H1 (cell line): Measurements from ENCODE around the gene LIX1L. TPM values are rescaled to one million over a fixed set of nuclear protein-coding genes. Genes with fewer than 3 reads are reported as not detected.

ENCODE experiments used
- CTCF ChIA-PET: fragments of 300-600 bp; sonication (Branson Sonifier 250); formaldehyde crosslinking; loops from one replicate; lab custom pipeline; 2021; ENCODE audit not compliant: partially characterized antibody; lab: Charles Lee
- POLR2A ChIA-PET: fragments of 300-600 bp; sonication (Branson Sonifier 250); formaldehyde crosslinking; loops from one replicate; lab custom pipeline; 2021; ENCODE audit warnings: inconsistent platforms; ENCODE audit not compliant: partially characterized antibody; lab: Charles Lee
- DNase-seq, 2 experiments: peaks; one replicate each; pipeline versions ENCODE4 v3.0.0 to v3.0.0-alpha.2; 2010 to 2022; ENCODE audit warnings: low spot score in 2 of 2, low read depth in 1 of 2, mixed read lengths in 1 of 2
- FAIRE-seq: peaks from 2 replicates; lab custom pipeline; 2011; peaks lifted over from hg19 to GRCh38; lab: Jason Lieb, UNC
- H2AFZ ChIP-seq: 2 replicates; pipeline ENCODE4 v1.8.1; 2012; ENCODE audit warnings: low read length, inconsistent platforms
- H2AK5ac ChIP-seq: 2 replicates; pipeline ENCODE4 v1.6.1; 2013; ENCODE audit warnings: low read depth, low read length
- H2BK120ac ChIP-seq: replicated peaks from 2 replicates; pipeline ENCODE3; 2013; ENCODE audit warnings: low read depth, low read length, inconsistent platforms
- H2BK12ac ChIP-seq: 2 replicates; pipeline ENCODE4 v1.6.1; 2013; ENCODE audit warnings: low read depth, low read length
- H2BK15ac ChIP-seq: 2 replicates; pipeline ENCODE4 v1.6.1; 2013; ENCODE audit warnings: low read length
- H2BK20ac ChIP-seq: 2 replicates; pipeline ENCODE4 v1.6.1; 2013; ENCODE audit warnings: low read length
- H2BK5ac ChIP-seq: 2 replicates; pipeline ENCODE4 v1.6.1; 2013; ENCODE audit warnings: low read depth, low read length
- H3K14ac ChIP-seq: 2 replicates; pipeline ENCODE4 v1.6.1; 2013; ENCODE audit warnings: inconsistent platforms; ENCODE audit not compliant: insufficient read length
- H3K18ac ChIP-seq: 2 replicates; pipeline ENCODE4 v1.6.1; 2013; ENCODE audit warnings: low read length; ENCODE audit errors: extremely low read depth
- H3K23ac ChIP-seq: 2 replicates; pipeline ENCODE4 v1.6.1; 2013; ENCODE audit warnings: inconsistent platforms; ENCODE audit not compliant: insufficient read length
- H3K23me2 ChIP-seq: 2 replicates; pipeline ENCODE4 v1.6.1; 2013; ENCODE audit warnings: low read depth, low read length
- H3K27ac ChIP-seq: 2 replicates; pipeline ENCODE4 v1.6.1; 2011; ENCODE audit warnings: low read depth, low read length, inconsistent platforms
- H3K27me3 ChIP-seq, 4 experiments: replicated peaks in 1 of 4; 1 replicate in 1 of 4; 2 replicates in 3 of 4; pipeline versions ENCODE4 v1.6.1 to v1.8.1; 2011 to 2013; ENCODE audit warnings: low read length in 3 of 4, mild to moderate bottlenecking in 3 of 4, inconsistent platforms in 2 of 4, mixed read lengths in 2 of 4, moderate library complexity in 1 of 4; ENCODE audit not compliant: control insufficient read depth in 3 of 4, insufficient read depth in 3 of 4; ENCODE audit errors: extremely low read depth in 1 of 4
- H3K36me3 ChIP-seq, 4 experiments: 2 replicates each; pipeline versions ENCODE4 v1.6.1 to v1.8.1; 2011 to 2013; ENCODE audit warnings: mild to moderate bottlenecking in 4 of 4, low read length in 3 of 4, moderate library complexity in 2 of 4, control low read depth in 1 of 4, inconsistent platforms in 1 of 4; ENCODE audit not compliant: insufficient read depth in 4 of 4, control insufficient read depth in 2 of 4
- H3K4ac ChIP-seq: replicated peaks from 2 replicates; pipeline ENCODE3; 2013; ENCODE audit warnings: low read length, low read depth, mixed read lengths, inconsistent platforms; ENCODE audit not compliant: insufficient read length
- H3K4me1 ChIP-seq, 4 experiments: replicated peaks in 1 of 4; 1 replicate in 1 of 4; 2 replicates in 3 of 4; pipeline versions ENCODE4 v1.6.1 to v1.8.1; 2011 to 2013; ENCODE audit warnings: low read length in 3 of 4, inconsistent platforms in 2 of 4, mixed read lengths in 1 of 4; ENCODE audit not compliant: insufficient read depth in 4 of 4, control insufficient read depth in 3 of 4
- H3K4me2 ChIP-seq, 2 experiments: 2 replicates each; pipeline versions ENCODE4 v1.6.1 to v1.8.1; 2011 to 2013; ENCODE audit warnings: low read depth in 2 of 2, low read length in 2 of 2, control low read depth in 1 of 2, inconsistent platforms in 1 of 2, mild to moderate bottlenecking in 1 of 2; ENCODE audit not compliant: insufficient read depth in 1 of 2
- H3K4me3 ChIP-seq, 4 experiments: fragments of 200-600, 300-600 bp in 1 of 4; sonication (generic), shearing (Covaris generic), sonication (Bioruptor Twin) in 1 of 4; 2 replicates each; pipeline versions ENCODE4 v1.5.1 to v1.8.1; 2011 to 2016; ENCODE audit warnings: low read length in 4 of 4, low read depth in 3 of 4, control low read depth in 2 of 4, inconsistent platforms in 2 of 4, mild to moderate bottlenecking in 2 of 4, mixed read lengths in 1 of 4, moderate library complexity in 1 of 4; ENCODE audit not compliant: insufficient read depth in 2 of 4; ENCODE audit errors: extremely low read depth in 1 of 4
- H3K56ac ChIP-seq: replicated peaks from 2 replicates; pipeline ENCODE3; 2013; ENCODE audit warnings: low read depth, mild to moderate bottlenecking, mixed read lengths, low read length, inconsistent platforms; ENCODE audit not compliant: insufficient read length
- H3K79me1 ChIP-seq: 2 replicates; pipeline ENCODE4 v1.6.1; 2013; ENCODE audit warnings: low read depth, low read length, control low read depth
- H3K79me2 ChIP-seq, 2 experiments: 2 replicates each; pipeline versions ENCODE4 v1.6.1 to v1.8.1; 2012 to 2013; ENCODE audit warnings: low read length in 2 of 2, mild to moderate bottlenecking in 2 of 2, inconsistent platforms in 1 of 2; ENCODE audit not compliant: insufficient read depth in 2 of 2, control insufficient read depth in 1 of 2
- H3K9ac ChIP-seq, 4 experiments: replicated peaks in 1 of 4; 1 replicate in 1 of 4; 2 replicates in 3 of 4; pipeline versions ENCODE4 v1.6.1 to v1.8.1; 2011 to 2013; ENCODE audit warnings: low read depth in 3 of 4, low read length in 3 of 4, control low read depth in 2 of 4, mild to moderate bottlenecking in 2 of 4, moderate library complexity in 2 of 4, inconsistent platforms in 1 of 4; ENCODE audit errors: extremely low read depth in 1 of 4
- H3K9me3 ChIP-seq, 2 experiments: 2 replicates each; pipeline versions ENCODE4 v1.6.1 to v1.8.1; 2012 to 2013; ENCODE audit warnings: mild to moderate bottlenecking in 2 of 2, moderate library complexity in 2 of 2, control low read depth in 1 of 2, inconsistent platforms in 1 of 2, low read depth in 1 of 2, low read length in 1 of 2, mixed read lengths in 1 of 2; ENCODE audit not compliant: insufficient read depth in 2 of 2
- H4K20me1 ChIP-seq, 2 experiments: replicated peaks in 1 of 2; 2 replicates each; pipeline versions ENCODE3 to v1.8.1; 2011 to 2013; ENCODE audit warnings: inconsistent platforms in 2 of 2, low read length in 2 of 2, mild to moderate bottlenecking in 1 of 2; ENCODE audit not compliant: insufficient read depth in 2 of 2, control insufficient read depth in 1 of 2
- H4K5ac ChIP-seq: 2 replicates; pipeline ENCODE4 v1.6.1; 2013; ENCODE audit warnings: low read length, low read depth, mixed read lengths, inconsistent platforms; ENCODE audit not compliant: insufficient read length
- H4K8ac ChIP-seq: 2 replicates; pipeline ENCODE4 v1.8.0; 2013; ENCODE audit warnings: mild to moderate bottlenecking, moderate library complexity, low read length, inconsistent platforms; ENCODE audit not compliant: insufficient read depth; ENCODE audit errors: extremely low read depth
- H4K91ac ChIP-seq: replicated peaks from 2 replicates; pipeline ENCODE3; 2013; ENCODE audit warnings: low read length, mixed read lengths, inconsistent platforms; ENCODE audit not compliant: insufficient read length
- CHD1 ChIP-seq: IDR thresholded peaks from 2 replicates; pipeline ENCODE4 v1.6.1; 2012; ENCODE audit warnings: low read depth, low read length, improper control_type of control experiment
- CREB1 ChIP-seq: IDR thresholded peaks from 2 replicates; pipeline ENCODE4 v1.6.1; 2012; ENCODE audit warnings: inconsistent platforms
- EP300 ChIP-seq, 2 experiments: IDR thresholded peaks; 1 replicate in 1 of 2; 2 replicates in 1 of 2; pipeline ENCODE4 v1.6.1; 2011 to 2012; ENCODE audit warnings: low read depth in 2 of 2, low read length in 2 of 2, mild to moderate bottlenecking in 2 of 2, borderline replicate concordance in 1 of 2, inconsistent platforms in 1 of 2, moderate library complexity in 1 of 2
- EZH2 ChIP-seq: fragments of 200-600 bp; sonication (generic); IDR thresholded peaks from 2 replicates; pipeline ENCODE4 v1.7.1; 2012; ENCODE audit warnings: low read depth, mild to moderate bottlenecking, moderate library complexity, low read length, inconsistent platforms; ENCODE audit not compliant: severe bottlenecking
- FOSL1 ChIP-seq: IDR thresholded peaks from 2 replicates; pipeline ENCODE4 v1.6.1; 2011; ENCODE audit warnings: mild to moderate bottlenecking, low read depth, low read length, moderate library complexity; ENCODE audit not compliant: insufficient read depth
- GABPA ChIP-seq: IDR thresholded peaks from 2 replicates; pipeline ENCODE4 v1.6.1; 2011; ENCODE audit warnings: mild to moderate bottlenecking, low read length, moderate library complexity, borderline replicate concordance; ENCODE audit not compliant: insufficient read depth
- KDM4A ChIP-seq: IDR thresholded peaks from one replicate; pipeline ENCODE4 v1.7.1; 2012; ENCODE audit warnings: low read depth, mild to moderate bottlenecking, moderate library complexity, low read length, inconsistent platforms; ENCODE audit not compliant: severe bottlenecking
- PHF8 ChIP-seq: fragments of 200-600 bp; sonication (generic); conservative IDR thresholded peaks from 2 replicates; pipeline ENCODE4 v1.7.1; 2012; ENCODE audit warnings: low read depth, mild to moderate bottlenecking, inconsistent platforms, low read length, moderate library complexity
- POLR2AphosphoS5 ChIP-seq: IDR thresholded peaks from 2 replicates; pipeline ENCODE4 v1.6.1; 2011; ENCODE audit warnings: low read depth, low read length
- RBBP5 ChIP-seq: IDR thresholded peaks from 2 replicates; pipeline ENCODE4 v1.7.1; 2012; ENCODE audit warnings: low read depth, mild to moderate bottlenecking, inconsistent platforms, low read length, moderate library complexity, borderline replicate concordance
- RFX5 ChIP-seq: IDR thresholded peaks from 2 replicates; pipeline ENCODE4 v1.6.1; 2011; ENCODE audit warnings: low read depth, low read length, improper control_type of control experiment, borderline replicate concordance
- RXRA ChIP-seq: IDR thresholded peaks from 2 replicates; pipeline ENCODE4 v1.6.1; 2011; ENCODE audit warnings: low read depth, mild to moderate bottlenecking, low read length, moderate library complexity; ENCODE audit not compliant: insufficient read depth
- SP1 ChIP-seq: IDR thresholded peaks from 2 replicates; pipeline ENCODE4 v1.6.1; 2011; ENCODE audit warnings: low read depth, low read length
- TCF12 ChIP-seq: IDR thresholded peaks from 2 replicates; pipeline ENCODE4 v1.6.1; 2011; ENCODE audit warnings: low read depth, mild to moderate bottlenecking, low read length
- TEAD4 ChIP-seq: IDR thresholded peaks from 2 replicates; pipeline ENCODE4 v1.6.1; 2012; ENCODE audit warnings: low read depth, low read length, inconsistent platforms, mixed read lengths
- WGBS, 2 experiments: shearing (Covaris generic) in 1 of 2; methylation state at CpG; one replicate each; pipeline versions ENCODE4 v1.1.6 to v1.1.7; 2013 to 2015; ENCODE audit warnings: low lambda C conversion rate in 2 of 2, mixed read lengths in 2 of 2, inconsistent platforms in 1 of 2, low coverage in 1 of 2, missing lambda C conversion rate in 1 of 2; ENCODE audit not compliant: insufficient replicate concordance in 2 of 2, insufficient coverage in 1 of 2, insufficient read length in 1 of 2; ENCODE audit errors: extremely low coverage in 1 of 2, missing lambda C conversion rate in 1 of 2; 5-methylcytosine and 5-hydroxymethylcytosine counted together
- polyA plus RNA-seq, 7 experiments: library from polyadenylated mRNA; depleted of rRNA in 3 of 7; stranded (reverse) in 5 of 7; unstranded in 2 of 7; fragments of >200 nt in 5 of 7; fragments of 200-250 nt in 2 of 7; gene quantifications; 1 replicate in 5 of 7; 2 replicates in 1 of 7; 4 replicates in 1 of 7; pipeline versions ENCODE4 v1.2.1 to v1.2.3, GENCODE V29; 2011 to 2013; ENCODE audit warnings: missing spikeins in 2 of 7, mixed read lengths in 2 of 7
- total RNA-seq: library from RNA; stranded (reverse); fragmentation: NEBNext Ultra II Directional; extraction: Animal tissue kit (Norgen Biotek cat#: 25700); gene quantifications from 2 replicates; pipeline ENCODE4 v1.2.1, GENCODE V29; 2021

LIX1L gene
- total and polyA plus RNA-seq, 2 of the 8 experiments (the other 6 are each of a cell fraction or from before 2014, with no cell fraction given), result 2.9 to 3.7 TPM

DNA sequence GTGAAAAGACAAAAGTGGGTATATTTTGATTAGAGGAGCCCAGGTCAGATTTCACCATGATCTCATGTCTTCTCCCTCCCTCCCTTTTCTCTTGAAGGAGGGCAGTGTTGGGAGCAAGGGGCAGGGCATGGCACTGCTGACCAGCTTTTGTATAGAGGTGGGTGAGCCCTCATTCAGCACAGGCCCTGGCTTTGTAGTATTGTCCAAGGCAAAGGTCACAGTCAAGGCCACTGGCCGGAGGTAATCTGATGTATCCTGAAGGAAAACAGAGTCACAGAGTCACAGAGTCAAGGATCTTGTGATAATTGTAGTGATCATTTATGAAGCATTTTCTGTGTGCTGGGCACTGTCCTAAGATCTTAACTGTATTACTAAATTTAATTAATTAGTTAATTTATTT is 59.8 kb downstream of the LIX1L start:
- Histone ChIP-seq H4K20me1 (no peaks in the 10 kb centered on the region), H3K9ac (no peak overlapping the region), H2BK20ac (no peak overlapping the region), H2AK5ac (no peak overlapping the region), H3K4ac (no peak overlapping the region), H3K36me3 (no peaks in the 10 kb centered on the region), H3K27ac (no peak overlapping the region), H2BK15ac (no peak overlapping the region), H2AFZ (no peak overlapping the region), H4K91ac (no peak overlapping the region), H3K23me2 (no peaks in the 10 kb centered on the region; the same call in 1 of the 2 replicates), H3K4me3 (no peak overlapping the region), H3K56ac (no peak overlapping the region), H3K79me1 (no peaks in the 10 kb centered on the region), H3K27me3 (no peaks in the 10 kb centered on the region; a peak in 1 of 7 replicates), H3K4me1 (no peaks in the 10 kb centered on the region), H3K4me2 (no peak overlapping the region), H4K8ac (no peak overlapping the region), H2BK12ac (no peak overlapping the region), H3K79me2 (no peaks in the 10 kb centered on the region), H3K23ac (no peak overlapping the region), H3K14ac (no peak overlapping the region), H2BK5ac (no peak overlapping the region), H3K9me3 (no peaks in the 10 kb centered on the region), H4K5ac (no peak overlapping the region), H3K18ac (no peak overlapping the region), H2BK120ac (no peak overlapping the region)
- ChIA-PET POLR2A (interaction anchor here (1.3 kb wide), 1 partner anchor 30 kb away, joined by 4 read pairs; the partner anchor contains the start of gene RBM8A), CTCF (interaction anchor here (1.5 to 9.5 kb wide), 2 partner anchors 11 to 51 kb away, joined by 3 to 74 read pairs; partner anchors contain the start of gene ITGA10)
- no peak for DNase-seq
- WGBS, 2 experiments, result 100% methylated on average over 1 of the region's 1 CpG; no CpG with 5 or more reads in 1 of the 2 experiments
- no peak for FAIRE-seq
- TF ChIP-seq CHD1, result no peak
- no peak for TF ChIP-seq RFX5
- no peak for TF ChIP-seq TEAD4
- no peak for TF ChIP-seq EZH2
- TF ChIP-seq POLR2AphosphoS5, result no peak
- TF ChIP-seq CREB1, result no peak
- no peak for TF ChIP-seq EP300 (IDR thresholded peaks at IDR 0.05; ENCODE audit: borderline replicate concordance in 1 of 2, low read depth in 2 of 2, low read length in 2 of 2)
- TF ChIP-seq PHF8, result no peak
- TF ChIP-seq SP1, result no peak
- TF ChIP-seq RBBP5, result no peak
- no peak for TF ChIP-seq FOSL1
- no peak for TF ChIP-seq TCF12
- TF ChIP-seq GABPA, result no peak
- no peak for TF ChIP-seq RXRA
- no peak for TF ChIP-seq KDM4A
